ENCODE measurements around the gene GAL. TPM values are rescaled to one million over a fixed set of nuclear protein-coding genes. Genes with fewer than 3 reads are reported as not detected.

GAL gene
- total and polyA plus RNA-seq, 2 of the 13 experiments (the other 11 are each of a cell fraction or from before 2014, with no cell fraction given): not detected

DNA sequence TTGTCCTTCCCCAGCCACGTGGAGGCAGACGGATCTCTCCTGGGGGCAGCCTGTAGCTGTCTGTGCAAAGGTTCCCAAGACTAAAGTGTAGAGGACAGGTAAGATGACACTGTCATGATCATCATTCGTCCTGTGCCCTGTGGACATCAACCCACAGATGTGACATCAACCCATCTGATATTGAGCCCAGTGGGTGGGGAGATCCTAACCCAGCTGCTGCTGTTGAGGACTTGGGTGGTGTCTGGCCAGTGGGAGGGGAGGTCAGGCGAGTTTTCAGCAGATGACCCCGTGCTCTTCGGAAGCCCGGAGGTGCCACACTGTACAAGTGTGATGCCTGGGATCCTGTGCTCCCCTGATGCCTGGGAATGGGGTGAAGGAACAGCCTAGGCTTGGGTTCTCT lies 1.2 kb upstream of the GAL start:
- FAIRE-seq: no peak
- no peak for TF ChIP-seq WIZ (CRISPR knock-in tag; IDR thresholded peaks at IDR 0.05)
- no peak for TF ChIP-seq SSRP1 (CRISPR knock-in tag; IDR thresholded peaks at IDR 0.05)
- TF ChIP-seq, protein P1, sequence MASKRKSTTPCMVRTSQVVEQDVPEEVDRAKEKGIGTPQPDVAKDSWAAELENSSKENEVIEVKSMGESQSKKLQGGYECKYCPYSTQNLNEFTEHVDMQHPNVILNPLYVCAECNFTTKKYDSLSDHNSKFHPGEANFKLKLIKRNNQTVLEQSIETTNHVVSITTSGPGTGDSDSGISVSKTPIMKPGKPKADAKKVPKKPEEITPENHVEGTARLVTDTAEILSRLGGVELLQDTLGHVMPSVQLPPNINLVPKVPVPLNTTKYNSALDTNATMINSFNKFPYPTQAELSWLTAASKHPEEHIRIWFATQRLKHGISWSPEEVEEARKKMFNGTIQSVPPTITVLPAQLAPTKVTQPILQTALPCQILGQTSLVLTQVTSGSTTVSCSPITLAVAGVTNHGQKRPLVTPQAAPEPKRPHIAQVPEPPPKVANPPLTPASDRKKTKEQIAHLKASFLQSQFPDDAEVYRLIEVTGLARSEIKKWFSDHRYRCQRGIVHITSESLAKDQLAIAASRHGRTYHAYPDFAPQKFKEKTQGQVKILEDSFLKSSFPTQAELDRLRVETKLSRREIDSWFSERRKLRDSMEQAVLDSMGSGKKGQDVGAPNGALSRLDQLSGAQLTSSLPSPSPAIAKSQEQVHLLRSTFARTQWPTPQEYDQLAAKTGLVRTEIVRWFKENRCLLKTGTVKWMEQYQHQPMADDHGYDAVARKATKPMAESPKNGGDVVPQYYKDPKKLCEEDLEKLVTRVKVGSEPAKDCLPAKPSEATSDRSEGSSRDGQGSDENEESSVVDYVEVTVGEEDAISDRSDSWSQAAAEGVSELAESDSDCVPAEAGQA (IDR thresholded peaks at IDR 0.05; ENCODE audit: low read depth): no peak
- TF ChIP-seq, protein P1 (CRISPR knock-in tag; IDR thresholded peaks at IDR 0.05; ENCODE audit: borderline replicate concordance): no peak
- TF ChIP-seq RFX5 (IDR thresholded peaks at IDR 0.05; ENCODE audit: low read depth, low read length): no peak
- TF ChIP-seq ISL2 (CRISPR knock-in tag; IDR thresholded peaks at IDR 0.05): no peak
- TF ChIP-seq, protein P2, sequence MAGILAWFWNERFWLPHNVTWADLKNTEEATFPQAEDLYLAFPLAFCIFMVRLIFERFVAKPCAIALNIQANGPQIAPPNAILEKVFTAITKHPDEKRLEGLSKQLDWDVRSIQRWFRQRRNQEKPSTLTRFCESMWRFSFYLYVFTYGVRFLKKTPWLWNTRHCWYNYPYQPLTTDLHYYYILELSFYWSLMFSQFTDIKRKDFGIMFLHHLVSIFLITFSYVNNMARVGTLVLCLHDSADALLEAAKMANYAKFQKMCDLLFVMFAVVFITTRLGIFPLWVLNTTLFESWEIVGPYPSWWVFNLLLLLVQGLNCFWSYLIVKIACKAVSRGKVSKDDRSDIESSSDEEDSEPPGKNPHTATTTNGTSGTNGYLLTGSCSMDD (CRISPR knock-in tag; IDR thresholded peaks at IDR 0.05): no peak
- Histone ChIP-seq H3K79me2 (ENCODE audit: insufficient read depth, low read length) (no peaks in the 10 kb centered on the region), H2AFZ (ENCODE audit: low read length) (no peak overlapping the region), H3K4me3 (replicated peaks in 1 of 3; ENCODE audit: insufficient read depth in 1 of 3, low read depth in 2 of 3, low read length in 3 of 3) (no peak overlapping the region), H3K4me2 (ENCODE audit: low read depth, low read length) (no peak overlapping the region), H4K20me1 (ENCODE audit: insufficient read depth, low read length) (no peaks in the 10 kb centered on the region), H3K36me3 (replicated peaks in 1 of 2; ENCODE audit: control insufficient read depth in 1 of 2, insufficient read depth in 2 of 2, low read length in 2 of 2) (no peaks in the 10 kb centered on the region), H3K9ac (ENCODE audit: insufficient read depth, low read depth, low read length) (no peak overlapping the region), H3K27ac (ENCODE audit: extremely low read length, insufficient read depth, low read length) (no peak overlapping the region), H3K9me3 (ENCODE audit: low read length) (no peaks in the 10 kb centered on the region), H3K27me3 (ENCODE audit: control insufficient read depth in 1 of 2, insufficient read depth in 2 of 2, low read length in 2 of 2) (peaks cover 7 to 49% of the 10 kb centered on the region in 2 experiments), H3K4me1 (ENCODE audit: insufficient read depth, low read length) (no peaks in the 10 kb centered on the region)
- no peak for DNase-seq (ENCODE audit: low spot score)
- 47% methylated on average over 5 of the region's 7 CpGs for WGBS (ENCODE audit: low lambda C conversion rate)
- ChIA-PET POLR2A (no interaction called here), CTCF (ENCODE audit: low intra/inter-chr PET ratio, low total read pairs) (no interaction called here)
- intact Hi-C loops (cut with micrococcal nuclease; ENCODE audit: unreplicated experiment): no loop called here
- ATAC-seq: no peak
- no TSS peak for BruUV-seq (replicated peaks)
- in situ Hi-C loops (cut with HindIII; ENCODE audit: extremely low pct_ligation_motif_present, low pct_unique_long_range_greater_than_20kb): no loop called here
